Mucosa of rectum (tissue), 2 donors: ENCODE data around the gene PRTN3.
"Not testable (repeated sequence)": the region's sequence is repeated elsewhere in the genome, so short reads cannot be mapped to it uniquely, and the experiment has no call there.

ENCODE experiments used
- H3K27ac ChIP-seq, 2 donors: one replicate each; pipeline ENCODE4 v1.7.0; 2013; ENCODE audit warnings: inconsistent platforms in 2 of 2, low read depth in 2 of 2, low read length in 2 of 2
- H3K27me3 ChIP-seq, 2 donors: one replicate each; pipeline ENCODE4 v1.7.0; 2013; ENCODE audit warnings: low read length in 2 of 2; ENCODE audit not compliant: control insufficient read depth in 2 of 2, insufficient read depth in 2 of 2
- H3K36me3 ChIP-seq, 2 donors: one replicate each; pipeline ENCODE4 v1.7.0; 2013; ENCODE audit warnings: low read length in 2 of 2; ENCODE audit not compliant: control insufficient read depth in 2 of 2, insufficient read depth in 2 of 2
- H3K4me1 ChIP-seq, 2 donors: one replicate each; pipeline ENCODE4 v1.7.0; 2013; ENCODE audit warnings: low read length in 2 of 2, mild to moderate bottlenecking in 1 of 2; ENCODE audit not compliant: control insufficient read depth in 2 of 2, insufficient read depth in 2 of 2
- H3K4me3 ChIP-seq, 2 donors: one replicate each; pipeline ENCODE4 v1.7.0; 2013; ENCODE audit warnings: low read length in 2 of 2
- H3K9ac ChIP-seq, 2 donors: one replicate each; pipeline ENCODE4 v1.7.0; 2013; ENCODE audit warnings: low read length in 2 of 2, low read depth in 1 of 2, mild to moderate bottlenecking in 1 of 2
- H3K9me3 ChIP-seq, 2 donors: one replicate each; pipeline ENCODE4 v1.7.0; 2013; ENCODE audit warnings: low read length in 2 of 2; ENCODE audit not compliant: control insufficient read depth in 2 of 2
- donor health status: healthy.
- donor health status: Normal muscosa, but diverticular disease.

The PRTN3 gene

GRCh38 chr19:829129-829758, 11.6 kb upstream of the PRTN3 start:
- no peak overlapping the region for H3K4me3 ChIP-seq
- peaks cover 9 to 11% of the 10 kb centered on the region in 2 donors for H3K27me3 ChIP-seq
- H3K9me3 ChIP-seq = no peaks in the 10 kb centered on the region
- no peaks in the 10 kb centered on the region for H3K4me1 ChIP-seq
- H3K36me3 ChIP-seq = no peaks in the 10 kb centered on the region
- H3K27ac ChIP-seq = no peak overlapping the region
- no peak overlapping the region for H3K9ac ChIP-seq

GRCh38 chr19:831407-832369, 9.1 kb upstream of the PRTN3 start:
- Histone ChIP-seq H3K27me3 (peaks cover 9 to 19% of the 10 kb centered on the region in 2 donors), H3K36me3 (no peaks in the 10 kb centered on the region), H3K4me1 (no peaks in the 10 kb centered on the region), H3K27ac (no peak overlapping the region), H3K9me3 (no peaks in the 10 kb centered on the region), H3K4me3 (no peak overlapping the region), H3K9ac (no peak overlapping the region)

- Histone ChIP-seq H3K4me3 (no peak overlapping the region), H3K4me1 (no peaks in the 10 kb centered on the region), H3K27ac (no peak overlapping the region), H3K9me3 (no peaks in the 10 kb centered on the region), H3K36me3 (no peaks in the 10 kb centered on the region), H3K27me3 (peaks cover 12 to 22% of the 10 kb centered on the region in 2 donors), H3K9ac (no peak overlapping the region)
Observed at GRCh38 chr19:834216-834615, 6.6 kb upstream of the PRTN3 start.

GRCh38 chr19:835210-835810, 5.5 kb upstream of the PRTN3 start:
- no peaks in the 10 kb centered on the region for H3K4me1 ChIP-seq
- H3K4me3 ChIP-seq = no peak overlapping the region
- H3K9ac ChIP-seq = no peak overlapping the region
- no peak overlapping the region for H3K27ac ChIP-seq
- peaks cover 9 to 23% of the 10 kb centered on the region in 2 donors for H3K27me3 ChIP-seq
- no peaks in the 10 kb centered on the region for H3K36me3 ChIP-seq
- no peaks in the 10 kb centered on the region for H3K9me3 ChIP-seq

- not testable (repeated sequence) for H3K27ac ChIP-seq, H3K4me1 ChIP-seq, H3K9me3 ChIP-seq, H3K4me3 ChIP-seq, H3K36me3 ChIP-seq, H3K9ac ChIP-seq
- peaks cover 20 to 35% of the 10 kb centered on the region in 2 donors for H3K27me3 ChIP-seq
Observed at GRCh38 chr19:842802-843179, 2.0 kb downstream of the PRTN3 start.

GRCh38 chr19:843180-843835, 2.5 kb downstream of the PRTN3 start:
- Histone ChIP-seq H3K4me3 (no peak overlapping the region), H3K27me3 (peaks cover 23 to 40% of the 10 kb centered on the region in 2 donors), H3K36me3 (no peaks in the 10 kb centered on the region), H3K9ac (no peak overlapping the region), H3K9me3 (no peaks in the 10 kb centered on the region), H3K4me1 (peaks cover 3 to 6% of the 10 kb centered on the region in 2 donors), H3K27ac (no peak overlapping the region)

- H3K36me3 ChIP-seq = no peaks in the 10 kb centered on the region
- H3K9ac ChIP-seq = no peak overlapping the region
- no peak overlapping the region for H3K27ac ChIP-seq
- H3K4me1 ChIP-seq = peaks cover 3 to 6% of the 10 kb centered on the region in 2 donors
- H3K27me3 ChIP-seq = peaks cover 25 to 42% of the 10 kb centered on the region in 2 donors
- H3K9me3 ChIP-seq = no peaks in the 10 kb centered on the region
- no peak overlapping the region for H3K4me3 ChIP-seq
Observed at GRCh38 chr19:843836-844545, 3.2 kb downstream of the PRTN3 start.

GRCh38 chr19:844546-844971, 3.8 kb downstream of the PRTN3 start:
- Histone ChIP-seq H3K9me3 (no peaks in the 10 kb centered on the region), H3K27ac (no peak overlapping the region), H3K9ac (no peak overlapping the region), H3K36me3 (no peaks in the 10 kb centered on the region), H3K4me3 (no peak overlapping the region), H3K27me3 (peaks cover 25 to 42% of the 10 kb centered on the region in 2 donors), H3K4me1 (peaks cover 3 to 6% of the 10 kb centered on the region in 2 donors)

GRCh38 chr19:845707-846521, 5.1 kb downstream of the PRTN3 start:
- no peak overlapping the region for H3K9ac ChIP-seq
- no peaks in the 10 kb centered on the region for H3K36me3 ChIP-seq
- H3K4me3 ChIP-seq = no peak overlapping the region
- H3K4me1 ChIP-seq = peaks cover 6 to 7% of the 10 kb centered on the region in 2 donors
- no peaks in the 10 kb centered on the region for H3K9me3 ChIP-seq
- H3K27ac ChIP-seq = no peak overlapping the region
- H3K27me3 ChIP-seq = peaks cover 22 to 42% of the 10 kb centered on the region in 2 donors
